Sigmoid colon (tissue), 4 donors: ENCODE results near the gene MYCN.

Source experiments
- EP300 ChIP-seq, 4 donors: sonication (generic); formaldehyde crosslinking; IDR thresholded peaks; one replicate each; pipeline ENCODE4 v1.6.1; 2017; ENCODE audit warnings: antibody characterized with exemption in 4 of 4
- POLR2A ChIP-seq, 2 donors: fragments of 450-650 bp; IDR thresholded peaks; one replicate each; pipeline ENCODE4 v1.6.1; 2016; ENCODE audit warnings: antibody characterized with exemption in 2 of 2, mild to moderate bottlenecking in 2 of 2, moderate library complexity in 2 of 2
- POLR2AphosphoS5 ChIP-seq, 4 donors: sonication (generic); formaldehyde crosslinking; IDR thresholded peaks; one replicate each; pipeline ENCODE4 v1.6.1; 2017; ENCODE audit warnings: antibody characterized with exemption in 4 of 4
- TF ChIP-seq, protein P1 (sequence below), 4 experiments: fragments of 450-650 bp in 3 of 4; fragments of 200-600 bp in 1 of 4; IDR thresholded peaks; one replicate each; pipeline ENCODE4 v1.5.1; 2016 to 2019; ENCODE audit warnings: antibody characterized with exemption in 4 of 4, mild to moderate bottlenecking in 3 of 4, moderate library complexity in 2 of 4

DNA sequence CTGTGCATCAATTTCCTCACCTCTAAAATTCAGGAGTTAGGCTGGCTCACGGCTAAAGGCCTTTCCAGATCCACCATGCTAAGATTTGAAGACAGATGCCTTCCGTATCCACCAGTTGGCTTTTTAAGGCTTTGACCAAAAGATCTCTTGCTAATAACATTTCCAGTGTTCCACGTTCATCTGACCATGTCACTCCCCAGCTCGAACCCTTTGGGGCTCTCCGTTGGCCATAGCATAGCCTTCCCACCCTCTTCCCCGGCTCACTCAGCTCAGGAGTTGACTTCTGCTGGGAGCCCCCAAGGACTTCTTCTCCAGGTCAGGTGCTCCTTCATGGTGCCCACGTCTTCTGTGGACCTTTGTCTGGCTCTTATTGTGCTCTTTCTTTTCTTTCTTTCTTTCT, 53.3 kb downstream of the MYCN start:
- TF ChIP-seq, protein P1, sequence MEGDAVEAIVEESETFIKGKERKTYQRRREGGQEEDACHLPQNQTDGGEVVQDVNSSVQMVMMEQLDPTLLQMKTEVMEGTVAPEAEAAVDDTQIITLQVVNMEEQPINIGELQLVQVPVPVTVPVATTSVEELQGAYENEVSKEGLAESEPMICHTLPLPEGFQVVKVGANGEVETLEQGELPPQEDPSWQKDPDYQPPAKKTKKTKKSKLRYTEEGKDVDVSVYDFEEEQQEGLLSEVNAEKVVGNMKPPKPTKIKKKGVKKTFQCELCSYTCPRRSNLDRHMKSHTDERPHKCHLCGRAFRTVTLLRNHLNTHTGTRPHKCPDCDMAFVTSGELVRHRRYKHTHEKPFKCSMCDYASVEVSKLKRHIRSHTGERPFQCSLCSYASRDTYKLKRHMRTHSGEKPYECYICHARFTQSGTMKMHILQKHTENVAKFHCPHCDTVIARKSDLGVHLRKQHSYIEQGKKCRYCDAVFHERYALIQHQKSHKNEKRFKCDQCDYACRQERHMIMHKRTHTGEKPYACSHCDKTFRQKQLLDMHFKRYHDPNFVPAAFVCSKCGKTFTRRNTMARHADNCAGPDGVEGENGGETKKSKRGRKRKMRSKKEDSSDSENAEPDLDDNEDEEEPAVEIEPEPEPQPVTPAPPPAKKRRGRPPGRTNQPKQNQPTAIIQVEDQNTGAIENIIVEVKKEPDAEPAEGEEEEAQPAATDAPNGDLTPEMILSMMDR (IDR thresholded peaks at IDR 0.05), result no peak
- TF ChIP-seq POLR2AphosphoS5 (IDR thresholded peaks at IDR 0.05) (no peak), POLR2A (IDR thresholded peaks at IDR 0.05) (no peak), EP300 (IDR thresholded peaks at IDR 0.05) (no peak)
